Measurements from ENCODE around the gene RTL1.

DNA sequence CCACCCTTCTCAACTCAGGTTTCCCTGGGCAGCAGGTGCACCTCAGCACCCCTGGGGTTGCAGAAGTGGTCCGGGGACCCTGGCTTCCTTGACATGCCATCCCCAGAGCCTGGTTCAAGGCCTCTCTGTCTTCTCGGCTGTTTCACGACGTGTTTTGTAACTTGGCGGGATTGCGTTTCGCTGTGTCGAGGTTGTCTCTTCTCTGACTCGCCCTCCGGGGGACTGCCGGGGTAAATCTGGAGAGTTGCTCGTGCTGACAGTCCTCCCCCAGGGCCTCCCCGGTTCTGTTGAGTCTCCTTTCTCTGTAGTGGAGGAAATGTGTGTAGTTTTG lies 52.0 kb downstream of the RTL1 start:
- TF ChIP-seq TCF7L2 (IDR thresholded peaks at IDR 0.05; ENCODE audit: low read depth, low read length) (no peak), POLR2AphosphoS5 (IDR thresholded peaks at IDR 0.05; ENCODE audit: low read depth, low read length) (no peak), ZFX (CRISPR knock-in tag; IDR thresholded peaks at IDR 0.05; ENCODE audit: low read depth) (no peak)
- TF ChIP-seq, protein P1, sequence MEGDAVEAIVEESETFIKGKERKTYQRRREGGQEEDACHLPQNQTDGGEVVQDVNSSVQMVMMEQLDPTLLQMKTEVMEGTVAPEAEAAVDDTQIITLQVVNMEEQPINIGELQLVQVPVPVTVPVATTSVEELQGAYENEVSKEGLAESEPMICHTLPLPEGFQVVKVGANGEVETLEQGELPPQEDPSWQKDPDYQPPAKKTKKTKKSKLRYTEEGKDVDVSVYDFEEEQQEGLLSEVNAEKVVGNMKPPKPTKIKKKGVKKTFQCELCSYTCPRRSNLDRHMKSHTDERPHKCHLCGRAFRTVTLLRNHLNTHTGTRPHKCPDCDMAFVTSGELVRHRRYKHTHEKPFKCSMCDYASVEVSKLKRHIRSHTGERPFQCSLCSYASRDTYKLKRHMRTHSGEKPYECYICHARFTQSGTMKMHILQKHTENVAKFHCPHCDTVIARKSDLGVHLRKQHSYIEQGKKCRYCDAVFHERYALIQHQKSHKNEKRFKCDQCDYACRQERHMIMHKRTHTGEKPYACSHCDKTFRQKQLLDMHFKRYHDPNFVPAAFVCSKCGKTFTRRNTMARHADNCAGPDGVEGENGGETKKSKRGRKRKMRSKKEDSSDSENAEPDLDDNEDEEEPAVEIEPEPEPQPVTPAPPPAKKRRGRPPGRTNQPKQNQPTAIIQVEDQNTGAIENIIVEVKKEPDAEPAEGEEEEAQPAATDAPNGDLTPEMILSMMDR (CRISPR knock-in tag; IDR thresholded peaks at IDR 0.05) = no peak
